Activated CD4-positive, alpha-beta T cell treated with anti-CD3 and anti-CD28 coated beads, Interleukin-2, amount 50 U/mL, for 16 hours (primary cell): ENCODE data around the gene ECSCR.

Source experiments
- DNase-seq: peaks from one replicate; pipeline ENCODE4 v3.0.0-alpha.2; 2020

Gene ECSCR

GRCh38 chr5:139473565-139473964 lies 11.0 kb upstream of the ECSCR start:
- DNase-seq = peak; percentile 30

GRCh38 chr5:139473105-139473504 lies 10.6 kb upstream of the ECSCR start:
- DNase-seq = no peak

- DNase-seq = no peak
Observed at GRCh38 chr5:139472386-139473030, 10.0 kb upstream of the ECSCR start.

- peak; percentile 59 for DNase-seq
Observed at GRCh38 chr5:139470821-139471300, 8.3 kb upstream of the ECSCR start, which contains the start of gene SMIM33. TSS of gene SMIM33 (plus strand) at chr5:139471004. CDS start at chr5:139471122, 118 bp downstream.

GRCh38 chr5:139468421-139468931 lies 5.9 kb upstream of the ECSCR start:
- DNase-seq = peak; percentile 48

- no peak for DNase-seq
Observed at GRCh38 chr5:139461698-139462097, 845 bp downstream of the ECSCR start.

GRCh38 chr5:139461176-139461575 lies 1.4 kb downstream of the ECSCR start:
- DNase-seq = no peak

- peak; percentile 52 for DNase-seq
Observed at GRCh38 chr5:139460455-139460854, 2.1 kb downstream of the ECSCR start.

- DNase-seq = peak; percentile 52
Observed at GRCh38 chr5:139459451-139459934, 3.0 kb downstream of the ECSCR start.

- peak; percentile 91 for DNase-seq
Observed at GRCh38 chr5:139458580-139459407, 3.7 kb downstream of the ECSCR start.

- peak; percentile 55 for DNase-seq
Observed at GRCh38 chr5:139457653-139458306, 4.8 kb downstream of the ECSCR start.

GRCh38 chr5:139457241-139457640 lies 5.3 kb downstream of the ECSCR start:
- no peak for DNase-seq

- DNase-seq = no peak
Observed at GRCh38 chr5:139456776-139457175, 5.8 kb downstream of the ECSCR start.

GRCh38 chr5:139454568-139455290 lies 7.8 kb downstream of the ECSCR start:
- no peak for DNase-seq

GRCh38 chr5:139453683-139454567 lies 8.6 kb downstream of the ECSCR start:
- DNase-seq = peak; percentile 37

- DNase-seq = no peak
Observed at GRCh38 chr5:139451878-139452660, 10.5 kb downstream of the ECSCR start.

- DNase-seq = no peak
Observed at GRCh38 chr5:139451176-139451575, 11.4 kb downstream of the ECSCR start.

GRCh38 chr5:139446956-139447779 lies 15.4 kb downstream of the ECSCR start:
- DNase-seq = peak; percentile 94

- no peak for DNase-seq
Observed at GRCh38 chr5:139445325-139446170, 17.0 kb downstream of the ECSCR start.
